Muscle layer of duodenum (tissue), 2 donors: ENCODE measurements around the gene AGAP2.

Source experiments
- H3K27ac ChIP-seq: one replicate; pipeline ENCODE4 v1.7.0; 2013; ENCODE audit warnings: mild to moderate bottlenecking, low read length
- H3K27me3 ChIP-seq: one replicate; pipeline ENCODE4 v1.7.0; 2013; ENCODE audit warnings: low read depth, mild to moderate bottlenecking, control low read depth, low read length
- H3K36me3 ChIP-seq, 2 donors: one replicate each; pipeline ENCODE4 v1.7.0; 2013; ENCODE audit warnings: low read length in 2 of 2, control low read depth in 1 of 2, mild to moderate bottlenecking in 1 of 2; ENCODE audit not compliant: insufficient read depth in 2 of 2, control insufficient read depth in 1 of 2
- H3K4me1 ChIP-seq, 2 donors: one replicate each; pipeline ENCODE4 v1.7.0; 2013; ENCODE audit warnings: low read length in 2 of 2, mild to moderate bottlenecking in 2 of 2, control low read depth in 1 of 2, moderate library complexity in 1 of 2; ENCODE audit not compliant: insufficient read depth in 2 of 2, control insufficient read depth in 1 of 2
- H3K4me3 ChIP-seq, 2 donors: one replicate each; pipeline ENCODE4 v1.7.0; 2013; ENCODE audit warnings: low read length in 2 of 2, low read depth in 1 of 2, mild to moderate bottlenecking in 1 of 2
- H3K9me3 ChIP-seq, 2 donors: one replicate each; pipeline ENCODE4 v1.7.0; 2013; ENCODE audit warnings: low read length in 2 of 2, control low read depth in 1 of 2, mild to moderate bottlenecking in 1 of 2; ENCODE audit not compliant: control insufficient read depth in 1 of 2
- donor health status: healthy.

AGAP2 gene

DNA sequence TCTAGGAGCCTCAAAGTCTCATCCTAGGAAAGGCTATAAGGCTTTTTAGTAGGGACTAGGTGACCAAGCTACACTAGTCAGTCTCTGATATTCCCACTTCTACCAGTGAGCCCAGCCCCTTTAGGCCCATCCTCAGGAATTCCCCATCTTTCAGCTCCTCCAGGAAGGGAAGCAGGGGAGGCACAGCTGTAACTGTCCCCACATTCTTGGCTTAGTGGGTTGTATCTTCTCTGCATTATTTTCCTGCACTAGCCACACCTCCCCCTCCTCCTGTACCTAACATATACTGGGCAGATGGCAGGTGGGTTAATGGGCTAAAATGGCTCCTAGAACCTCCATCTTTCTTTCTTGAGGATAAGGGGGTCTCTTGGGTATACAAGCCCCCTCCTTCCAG is 28.8 kb upstream of the AGAP2 start:
- peaks cover 9 to 36% of the 10 kb centered on the region in 2 donors for H3K4me1 ChIP-seq
- no peak overlapping the region for H3K27ac ChIP-seq
- no peak overlapping the region for H3K4me3 ChIP-seq
- H3K9me3 ChIP-seq, result no peaks in the 10 kb centered on the region
- peaks cover 36% of the 10 kb centered on the region for H3K27me3 ChIP-seq
- H3K36me3 ChIP-seq, result peaks cover 4 to 7% of the 10 kb centered on the region in 2 donors

DNA sequence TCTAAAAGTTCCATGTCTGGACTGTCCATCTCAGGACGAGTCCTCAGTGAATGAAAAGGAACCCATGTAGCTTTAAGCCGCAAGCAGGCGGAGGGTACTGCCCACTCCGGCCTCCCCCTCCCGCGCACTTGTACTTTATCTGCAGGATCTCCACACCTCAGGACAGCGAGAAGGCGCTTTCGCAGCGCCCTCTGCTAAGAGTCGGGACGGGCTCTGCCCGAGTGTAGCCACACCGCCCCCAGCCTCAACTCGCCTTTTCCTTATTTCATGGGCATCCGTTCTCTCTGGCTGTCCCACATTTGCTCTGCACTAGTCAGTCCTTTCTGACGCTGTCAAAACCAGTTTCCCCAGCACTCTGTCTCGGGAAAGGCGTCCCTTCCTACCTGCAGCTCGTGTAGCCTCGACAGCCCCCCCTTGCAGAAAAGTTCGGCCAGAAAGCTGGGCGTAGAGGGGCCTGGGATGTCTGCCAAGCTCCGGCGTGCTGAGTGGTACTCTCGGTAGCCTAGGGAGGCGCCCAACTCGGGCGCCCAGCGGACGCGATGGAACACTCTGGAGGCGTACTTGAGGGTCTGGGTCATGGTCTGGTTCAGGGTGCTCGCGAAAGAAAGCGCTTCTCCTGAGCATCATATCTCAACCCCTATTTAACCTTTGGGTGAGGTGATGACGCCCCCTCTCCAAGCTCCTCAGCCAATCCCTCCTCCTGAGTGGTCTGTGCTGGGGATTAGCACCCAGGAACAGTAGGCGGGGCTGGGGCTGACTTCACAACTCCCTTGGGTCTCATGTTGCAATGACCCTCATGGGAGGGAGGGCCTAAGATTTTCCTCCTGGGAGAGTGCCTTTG is 28.1 kb upstream of the AGAP2 start, which contains the start of gene CYP27B1:
TSS of gene CYP27B1 (minus strand) at position 615 of the 841 bp plus-strand sequence. CDS start at position 578, 37 bp downstream.
- Histone ChIP-seq H3K27me3 (peaks cover 36% of the 10 kb centered on the region), H3K4me1 (peaks cover 9 to 36% of the 10 kb centered on the region in 2 donors), H3K27ac (no peak within 1 kb of the TSS), H3K4me3 (peak within 1 kb of the TSS; percentile 49 to 52), H3K9me3 (no peaks in the 10 kb centered on the region), H3K36me3 (peaks cover 4 to 7% of the 10 kb centered on the region in 2 donors)

DNA sequence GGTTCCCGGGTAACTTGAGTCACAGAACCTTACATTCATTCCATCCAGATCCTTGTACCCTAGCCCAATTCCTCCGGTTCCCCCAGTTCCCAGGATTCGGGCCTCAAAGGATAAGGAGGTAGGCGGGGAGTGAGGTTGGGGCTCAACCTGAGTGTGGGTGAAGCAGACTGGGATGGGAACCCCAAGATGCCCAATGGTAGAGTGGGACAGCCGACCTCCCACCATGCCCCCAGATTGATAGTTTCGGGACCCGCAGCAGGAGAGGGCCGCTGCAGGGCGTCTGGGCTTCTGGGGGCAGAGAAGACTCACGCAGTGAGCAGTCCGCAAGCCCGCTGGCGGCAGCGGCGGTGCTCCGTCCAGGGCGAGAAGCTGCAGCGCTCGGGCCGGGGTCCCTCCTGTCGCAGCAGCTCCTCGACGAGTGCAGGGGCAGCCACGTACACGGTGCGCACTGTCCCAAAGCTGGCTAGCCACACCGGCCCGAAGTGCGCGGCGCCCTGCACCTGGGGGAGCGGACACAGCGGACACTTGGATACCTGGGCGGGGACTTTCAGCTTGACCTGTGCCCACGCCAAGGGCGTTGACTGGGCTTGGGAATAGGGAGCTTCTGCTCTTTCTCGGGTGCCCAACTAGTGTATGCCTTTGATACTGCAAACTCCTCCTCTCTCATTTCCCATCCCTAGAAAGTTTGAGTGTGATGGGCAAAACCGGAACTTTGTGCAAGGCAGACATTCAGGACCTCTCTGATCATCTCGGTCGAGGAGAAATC is 27.3 kb upstream of the AGAP2 start:
- Histone ChIP-seq H3K27me3 (peaks cover 36% of the 10 kb centered on the region), H3K27ac (no peak overlapping the region), H3K4me1 (peaks cover 9 to 28% of the 10 kb centered on the region in 2 donors), H3K4me3 (peak overlapping the region; percentile 49 to 52), H3K9me3 (no peaks in the 10 kb centered on the region), H3K36me3 (peaks cover 4 to 7% of the 10 kb centered on the region in 2 donors)

DNA sequence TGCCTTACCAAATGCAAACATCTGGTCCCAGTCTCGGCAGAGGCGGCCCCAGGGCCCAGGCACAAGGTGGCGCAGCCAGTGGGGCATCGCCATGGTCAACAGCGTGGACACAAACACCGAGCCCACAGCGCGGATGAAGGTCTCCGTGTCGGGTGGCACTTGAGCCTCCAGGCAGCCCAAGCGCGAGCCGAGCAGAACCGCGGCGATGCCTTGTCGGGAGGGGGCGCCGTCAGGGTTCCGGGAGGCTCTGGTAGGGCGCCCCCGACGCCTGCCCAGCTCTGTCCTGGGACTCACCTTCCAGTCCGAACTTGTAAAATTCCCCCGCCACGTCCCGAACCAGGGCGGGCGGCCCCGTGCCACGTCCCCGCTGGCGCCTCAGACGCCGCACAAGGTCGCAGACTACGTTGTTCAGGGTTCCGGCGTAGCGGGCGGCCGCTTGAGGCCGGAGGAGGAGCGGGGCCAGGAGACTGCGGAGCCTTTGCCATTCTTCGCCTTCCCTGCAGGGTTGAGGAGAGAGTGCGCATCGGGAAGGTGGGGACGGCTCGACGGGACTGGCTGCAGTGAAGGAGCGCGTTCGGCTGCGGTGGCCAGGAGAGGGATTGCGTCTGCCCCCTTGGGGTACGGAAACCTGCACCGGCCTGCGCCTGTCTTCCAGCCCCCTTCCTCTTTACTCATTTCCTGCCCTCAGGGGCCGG is 26.6 kb upstream of the AGAP2 start:
- Histone ChIP-seq H3K36me3 (peaks cover 4 to 7% of the 10 kb centered on the region in 2 donors), H3K9me3 (no peaks in the 10 kb centered on the region), H3K4me1 (peaks cover 9 to 27% of the 10 kb centered on the region in 2 donors), H3K4me3 (peak overlapping the region; percentile 34 to 52), H3K27ac (no peak overlapping the region), H3K27me3 (peaks cover 36% of the 10 kb centered on the region)

DNA sequence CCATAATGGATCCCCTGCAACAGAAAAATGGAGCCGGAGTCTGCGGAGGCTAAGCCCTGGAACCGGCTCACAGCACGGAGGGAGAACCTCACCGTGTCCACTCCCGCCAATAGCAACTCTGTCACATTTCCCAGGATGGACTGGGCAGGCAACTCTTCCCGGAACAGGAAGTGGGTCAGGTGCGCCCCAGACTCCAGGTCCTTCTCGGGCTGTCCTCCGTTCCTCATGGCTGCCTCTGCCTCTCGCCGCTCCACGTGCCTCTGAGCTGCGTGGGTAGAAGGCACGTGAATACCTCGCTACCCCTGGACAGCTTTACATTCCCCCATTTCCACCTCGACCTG is 26.1 kb upstream of the AGAP2 start:
- Histone ChIP-seq H3K27me3 (peaks cover 36% of the 10 kb centered on the region), H3K27ac (no peak overlapping the region), H3K4me3 (peak overlapping the region; percentile 34 to 52), H3K4me1 (peaks cover 9 to 27% of the 10 kb centered on the region in 2 donors), H3K9me3 (no peaks in the 10 kb centered on the region), H3K36me3 (peaks cover 2 to 4% of the 10 kb centered on the region in 2 donors)

DNA sequence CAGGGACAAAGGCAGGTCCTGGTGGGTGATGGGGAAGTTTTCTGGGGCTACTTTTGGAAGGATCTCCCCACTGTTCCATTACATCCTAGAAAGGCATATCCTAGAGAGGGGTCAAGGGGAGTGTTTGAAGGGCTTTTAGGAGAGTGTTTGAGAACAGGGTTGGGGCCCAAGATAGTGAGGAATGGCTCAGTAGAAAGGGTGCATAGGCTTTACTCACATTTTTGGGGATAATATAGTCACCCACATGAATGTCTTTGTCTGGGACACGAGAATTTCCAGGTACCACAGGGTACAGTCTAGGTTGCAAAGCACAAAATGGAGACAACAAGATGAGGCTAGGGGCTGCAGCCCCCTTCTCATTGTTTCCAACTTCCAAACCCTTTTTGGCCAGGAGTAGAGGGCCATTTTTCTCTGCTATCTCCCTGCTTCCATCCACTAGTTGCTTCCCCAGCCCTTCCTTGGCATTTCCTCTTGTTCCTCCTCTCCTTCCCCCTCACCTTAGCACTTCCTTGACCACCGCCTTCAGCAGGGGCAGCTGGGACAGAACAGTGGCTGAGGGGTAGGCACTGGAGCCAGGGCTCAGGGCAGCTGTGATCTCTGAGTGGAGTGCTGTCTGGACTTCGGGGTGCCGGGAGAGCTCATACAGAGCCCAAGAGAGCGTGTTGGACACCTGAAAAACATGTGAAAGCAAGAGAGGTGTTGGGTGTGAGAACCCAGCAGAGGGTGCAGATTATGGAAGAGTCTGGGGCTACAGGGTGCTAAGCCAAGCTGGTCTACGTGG is 25.5 kb upstream of the AGAP2 start:
- peaks cover 36% of the 10 kb centered on the region for H3K27me3 ChIP-seq
- no peak overlapping the region for H3K27ac ChIP-seq
- H3K4me1 ChIP-seq, result peaks cover 9 to 27% of the 10 kb centered on the region in 2 donors
- no peaks in the 10 kb centered on the region for H3K9me3 ChIP-seq
- H3K4me3 ChIP-seq, result no peak overlapping the region
- peaks cover 0 to 6% of the 10 kb centered on the region in 2 donors for H3K36me3 ChIP-seq

DNA sequence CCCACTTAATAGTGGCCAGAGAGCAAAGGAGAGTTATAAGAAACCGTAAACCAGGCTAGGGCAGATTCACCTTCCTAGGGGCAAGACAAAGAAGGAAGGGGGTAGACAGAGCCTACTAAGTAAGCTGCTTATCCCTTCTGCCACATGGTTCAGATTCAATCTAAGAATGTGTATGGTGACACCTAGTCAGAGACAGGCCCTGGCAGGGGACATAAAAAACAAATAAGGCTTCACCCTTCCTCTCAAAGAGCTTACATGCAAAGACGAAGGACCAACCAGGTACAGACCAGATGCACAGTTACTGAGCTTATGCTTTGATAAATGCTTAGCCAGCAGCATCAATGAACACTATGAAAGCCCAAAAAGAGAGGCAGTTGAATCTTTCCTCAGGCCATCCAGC is 23.9 kb upstream of the AGAP2 start:
- Histone ChIP-seq H3K27me3 (peaks cover 36% of the 10 kb centered on the region), H3K9me3 (no peaks in the 10 kb centered on the region), H3K36me3 (peaks cover 10 to 19% of the 10 kb centered on the region in 2 donors), H3K27ac (no peak overlapping the region), H3K4me3 (no peak overlapping the region), H3K4me1 (peaks cover 9 to 27% of the 10 kb centered on the region in 2 donors)

DNA sequence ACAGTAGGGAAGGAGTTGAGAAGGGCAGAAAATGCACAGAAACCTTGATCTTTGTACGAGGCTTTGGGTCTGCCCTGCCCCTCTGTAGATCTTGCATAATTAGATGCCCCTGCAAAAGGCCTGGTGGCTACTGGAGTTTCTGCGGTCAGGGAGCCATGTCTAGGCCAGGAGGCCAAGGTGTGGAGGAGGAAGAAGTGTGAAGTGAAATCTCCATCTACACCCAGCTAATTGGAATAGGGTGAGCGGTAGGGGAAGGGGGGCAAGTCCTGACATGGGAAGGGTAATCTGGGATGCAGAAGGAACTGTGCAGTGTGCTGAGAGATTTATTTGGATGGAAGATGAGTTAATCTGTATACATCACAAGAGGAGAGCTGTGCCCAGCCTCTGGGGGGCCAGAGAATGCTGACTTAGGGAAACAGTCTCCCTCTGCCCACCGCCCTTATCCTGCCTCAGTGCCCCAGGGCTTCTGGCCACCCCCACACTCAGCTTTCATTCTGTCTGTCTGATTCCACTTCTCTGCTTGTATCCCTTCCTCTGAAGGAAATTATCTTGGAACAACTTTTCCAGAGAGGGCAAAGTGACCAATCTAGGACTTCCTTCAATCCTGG is 23.0 kb upstream of the AGAP2 start:
- peaks cover 10 to 20% of the 10 kb centered on the region in 2 donors for H3K36me3 ChIP-seq
- H3K4me1 ChIP-seq, result peaks cover 4 to 25% of the 10 kb centered on the region in 2 donors
- peaks cover 30% of the 10 kb centered on the region for H3K27me3 ChIP-seq
- no peak overlapping the region for H3K27ac ChIP-seq
- H3K4me3 ChIP-seq, result no peak overlapping the region
- H3K9me3 ChIP-seq, result no peaks in the 10 kb centered on the region

DNA sequence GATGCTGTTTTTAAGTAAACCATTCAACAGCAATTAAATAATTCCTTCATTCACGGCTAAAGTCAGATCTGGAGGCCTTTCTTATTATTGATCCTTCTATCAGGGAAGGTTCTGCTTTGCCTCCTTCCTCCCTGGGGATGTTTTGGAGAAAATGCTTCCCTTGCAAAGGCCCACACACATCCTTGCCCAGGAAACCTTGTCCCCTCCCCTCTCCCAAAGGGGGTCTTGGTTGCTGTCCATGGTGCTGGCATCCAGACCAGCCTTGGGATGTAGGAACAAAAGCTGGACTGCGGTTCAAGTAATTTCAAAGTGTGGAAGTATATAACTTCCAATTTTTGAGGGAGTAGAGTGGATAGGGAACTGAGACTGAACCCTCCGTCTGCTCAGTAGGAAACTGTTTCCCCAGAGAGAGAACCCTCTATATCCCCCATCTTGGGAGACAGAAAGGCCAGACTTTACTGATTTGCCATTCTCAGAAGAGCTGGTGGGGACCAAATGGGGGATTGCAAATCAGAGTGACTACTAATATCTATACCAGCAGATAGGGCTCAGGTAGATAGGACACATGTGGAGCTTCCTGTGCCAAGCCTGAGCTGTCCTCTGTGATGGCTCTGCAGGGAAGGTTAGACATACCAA is 21.9 kb upstream of the AGAP2 start:
- Histone ChIP-seq H3K27me3 (peaks cover 20% of the 10 kb centered on the region), H3K9me3 (no peaks in the 10 kb centered on the region), H3K4me3 (no peak overlapping the region), H3K36me3 (peaks cover 10 to 20% of the 10 kb centered on the region in 2 donors), H3K27ac (no peak overlapping the region), H3K4me1 (peaks cover 0 to 23% of the 10 kb centered on the region in 2 donors)
